K562 (cell line): ENCODE results near the gene LRPAP1.

Source experiments
- NR4A1 ChIP-seq, 2 experiments: fragments of 250-450 bp in 1 of 2; fragments of 450-650 bp in 1 of 2; sonication (Bioruptor Pico) in 1 of 2; IDR thresholded peaks; 2 replicates each; pipeline versions ENCODE4 v1.4.0 to v1.6.1; 2016 to 2020; ENCODE audit warnings: mild to moderate bottlenecking in 2 of 2, missing compliant biosample characterization in 1 of 2, missing genetic modification characterization in 1 of 2, moderate library complexity in 1 of 2
- SP1 ChIP-seq: sonication (generic); formaldehyde crosslinking; IDR thresholded peaks from 2 replicates; pipeline ENCODE4 v1.8.1; 2022; ENCODE audit warnings: mild to moderate bottlenecking, missing genetic modification reagents
- TAF9B ChIP-seq: fragments of 450-650 bp; IDR thresholded peaks from 2 replicates; pipeline ENCODE4 v1.6.1; 2018; ENCODE audit warnings: mild to moderate bottlenecking; ENCODE audit not compliant: partially characterized antibody

GRCh38 chr4:3501126-3501824, 30.9 kb downstream of the LRPAP1 start:
- TF ChIP-seq NR4A1 (CRISPR knock-in tag; IDR thresholded peaks at IDR 0.05) (no peak), NR4A1 (tag; IDR thresholded peaks at IDR 0.05) (no peak), TAF9B (no peak), SP1 (no peak)
